Epithelial cell of esophagus (primary cell): ENCODE measurements around the gene ADCY4.

Source experiments
- DNase-seq: peaks from one replicate; pipeline ENCODE4 v3.0.0; 2010; ENCODE audit warnings: low read depth
- H3K4me3 ChIP-seq: 2 replicates; pipeline ENCODE4 v1.5.1; 2011; ENCODE audit warnings: mild to moderate bottlenecking, low read length, control low read depth
- CTCF ChIP-seq: IDR thresholded peaks from 2 replicates; pipeline ENCODE4 v1.5.1; 2011; ENCODE audit warnings: low read depth, mild to moderate bottlenecking, low read length, control low read depth, inconsistent platforms; ENCODE audit not compliant: insufficient read depth; ENCODE audit errors: missing control alignments

ADCY4 gene

GRCh38 chr14:24334431-24335291 lies at the start of gene ADCY4:
TSS of gene ADCY4 (minus strand) at chr14:24335071. CDS start at chr14:24334652, 419 bp downstream.
- no peak for TF ChIP-seq CTCF
- no peak for DNase-seq
- peak within 1 kb of the TSS; percentile 29 for H3K4me3 ChIP-seq

GRCh38 chr14:24384169-24384568 lies 49.3 kb upstream of the ADCY4 start:
- no peak for DNase-seq
- no peak for TF ChIP-seq CTCF
- H3K4me3 ChIP-seq = no peak overlapping the region

GRCh38 chr14:24382064-24382371 lies 47.1 kb upstream of the ADCY4 start:
- TF ChIP-seq CTCF = no peak
- no peak for DNase-seq
- no peak overlapping the region for H3K4me3 ChIP-seq

- TF ChIP-seq CTCF = no peak
- DNase-seq = peak; percentile 29
- no peak overlapping the region for H3K4me3 ChIP-seq
These were observed 46.6 kb upstream of the ADCY4 start for GRCh38 chr14:24381363-24382063.

GRCh38 chr14:24379907-24380730 lies 45.2 kb upstream of the ADCY4 start:
- no peak for TF ChIP-seq CTCF
- no peak for DNase-seq
- no peak overlapping the region for H3K4me3 ChIP-seq

GRCh38 chr14:24378981-24379906 lies 44.4 kb upstream of the ADCY4 start:
- TF ChIP-seq CTCF = no peak
- peak; percentile 60 for DNase-seq
- H3K4me3 ChIP-seq = no peak overlapping the region
